B cell (primary cell): ENCODE measurements around the gene PCDH15.

Experiments used
- EZH2 ChIP-seq: IDR thresholded peaks from 2 replicates; pipeline ENCODE4 v1.6.1; 2012; ENCODE audit warnings: borderline replicate concordance, low read depth, mild to moderate bottlenecking, moderate library complexity, low read length; ENCODE audit not compliant: insufficient read depth, poor library complexity, severe bottlenecking
- TF ChIP-seq, protein P1 (sequence below): fragments of 200-600 bp; IDR thresholded peaks from one replicate; pipeline ENCODE4 v1.8.0; 2022; ENCODE audit warnings: antibody characterized with exemption, mild to moderate bottlenecking

DNA sequence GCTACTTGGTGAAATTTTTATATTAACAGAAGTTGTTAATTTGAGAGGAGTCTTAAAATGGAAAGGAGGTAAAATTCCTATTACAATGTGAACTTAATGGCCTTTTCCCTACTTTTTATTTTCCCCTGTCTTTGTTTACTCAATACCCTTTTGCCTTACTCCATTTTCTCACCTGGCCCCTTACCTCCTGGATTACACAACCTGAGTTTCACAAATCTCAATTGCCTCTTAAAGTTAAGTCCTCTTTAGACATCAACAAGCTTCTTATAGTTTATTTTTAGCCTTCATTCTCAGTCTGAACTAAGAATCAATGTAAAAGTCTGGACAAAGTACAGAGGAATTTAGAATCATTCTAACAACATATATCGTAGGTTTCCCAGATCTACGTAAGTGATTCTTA is 247.0 kb downstream of the PCDH15 start:
- TF ChIP-seq, protein P1, sequence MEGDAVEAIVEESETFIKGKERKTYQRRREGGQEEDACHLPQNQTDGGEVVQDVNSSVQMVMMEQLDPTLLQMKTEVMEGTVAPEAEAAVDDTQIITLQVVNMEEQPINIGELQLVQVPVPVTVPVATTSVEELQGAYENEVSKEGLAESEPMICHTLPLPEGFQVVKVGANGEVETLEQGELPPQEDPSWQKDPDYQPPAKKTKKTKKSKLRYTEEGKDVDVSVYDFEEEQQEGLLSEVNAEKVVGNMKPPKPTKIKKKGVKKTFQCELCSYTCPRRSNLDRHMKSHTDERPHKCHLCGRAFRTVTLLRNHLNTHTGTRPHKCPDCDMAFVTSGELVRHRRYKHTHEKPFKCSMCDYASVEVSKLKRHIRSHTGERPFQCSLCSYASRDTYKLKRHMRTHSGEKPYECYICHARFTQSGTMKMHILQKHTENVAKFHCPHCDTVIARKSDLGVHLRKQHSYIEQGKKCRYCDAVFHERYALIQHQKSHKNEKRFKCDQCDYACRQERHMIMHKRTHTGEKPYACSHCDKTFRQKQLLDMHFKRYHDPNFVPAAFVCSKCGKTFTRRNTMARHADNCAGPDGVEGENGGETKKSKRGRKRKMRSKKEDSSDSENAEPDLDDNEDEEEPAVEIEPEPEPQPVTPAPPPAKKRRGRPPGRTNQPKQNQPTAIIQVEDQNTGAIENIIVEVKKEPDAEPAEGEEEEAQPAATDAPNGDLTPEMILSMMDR: no peak
- no peak for TF ChIP-seq EZH2
